Measurements from ENCODE around the gene OR10AD1. TPM values are rescaled to one million over a fixed set of nuclear protein-coding genes. Genes with fewer than 3 reads are reported as not detected.

The OR10AD1 gene
- total and polyA plus RNA-seq, 9 of the 15 experiments (the other 6 are each of a cell fraction or from before 2014, with no cell fraction given) = not detected

DNA sequence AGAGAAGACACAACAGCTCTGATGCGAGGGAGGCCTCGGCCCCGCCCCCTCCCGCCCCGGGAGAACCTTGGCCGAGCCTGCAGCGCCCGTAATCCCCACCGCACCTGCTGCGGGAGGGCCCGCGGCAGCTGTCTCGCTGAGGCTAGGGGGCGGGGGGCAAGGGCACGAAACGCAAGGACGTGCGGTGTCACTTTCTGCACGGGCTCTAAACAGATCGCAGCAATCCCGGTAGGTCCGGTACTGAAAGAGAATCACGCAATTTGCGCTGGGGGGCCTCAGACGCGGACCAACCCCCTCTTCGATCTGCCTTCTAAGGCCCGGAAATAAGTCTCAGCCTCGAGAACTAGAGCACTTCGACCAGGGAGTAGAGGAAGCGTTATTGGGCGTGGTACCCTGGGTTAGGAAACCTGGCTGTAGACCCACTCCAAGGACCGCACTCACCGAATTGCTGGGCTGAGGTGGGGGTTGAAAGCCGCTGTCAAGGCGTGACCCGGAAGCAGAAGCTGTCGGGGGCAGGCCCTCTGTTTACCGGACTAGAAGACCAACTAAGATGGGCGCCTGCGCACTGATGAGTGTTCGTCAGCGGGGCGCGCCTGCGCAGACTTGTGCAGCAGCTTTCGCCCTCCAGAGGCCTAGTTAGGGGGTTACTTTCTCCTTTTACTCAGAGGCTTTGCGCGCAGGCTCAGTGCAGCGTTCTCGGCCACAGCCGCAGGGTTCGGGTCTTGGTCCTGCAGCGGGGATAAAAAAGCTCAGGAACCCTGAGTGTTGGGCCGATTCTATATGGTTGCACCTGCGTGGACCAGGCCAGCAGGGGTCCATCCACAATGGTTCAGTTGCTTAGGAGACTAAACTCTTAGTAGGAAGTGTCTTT lies 45.8 kb downstream of the OR10AD1 start, which contains the start of gene ASB8 (continued):
- TF ChIP-seq, protein P1, sequence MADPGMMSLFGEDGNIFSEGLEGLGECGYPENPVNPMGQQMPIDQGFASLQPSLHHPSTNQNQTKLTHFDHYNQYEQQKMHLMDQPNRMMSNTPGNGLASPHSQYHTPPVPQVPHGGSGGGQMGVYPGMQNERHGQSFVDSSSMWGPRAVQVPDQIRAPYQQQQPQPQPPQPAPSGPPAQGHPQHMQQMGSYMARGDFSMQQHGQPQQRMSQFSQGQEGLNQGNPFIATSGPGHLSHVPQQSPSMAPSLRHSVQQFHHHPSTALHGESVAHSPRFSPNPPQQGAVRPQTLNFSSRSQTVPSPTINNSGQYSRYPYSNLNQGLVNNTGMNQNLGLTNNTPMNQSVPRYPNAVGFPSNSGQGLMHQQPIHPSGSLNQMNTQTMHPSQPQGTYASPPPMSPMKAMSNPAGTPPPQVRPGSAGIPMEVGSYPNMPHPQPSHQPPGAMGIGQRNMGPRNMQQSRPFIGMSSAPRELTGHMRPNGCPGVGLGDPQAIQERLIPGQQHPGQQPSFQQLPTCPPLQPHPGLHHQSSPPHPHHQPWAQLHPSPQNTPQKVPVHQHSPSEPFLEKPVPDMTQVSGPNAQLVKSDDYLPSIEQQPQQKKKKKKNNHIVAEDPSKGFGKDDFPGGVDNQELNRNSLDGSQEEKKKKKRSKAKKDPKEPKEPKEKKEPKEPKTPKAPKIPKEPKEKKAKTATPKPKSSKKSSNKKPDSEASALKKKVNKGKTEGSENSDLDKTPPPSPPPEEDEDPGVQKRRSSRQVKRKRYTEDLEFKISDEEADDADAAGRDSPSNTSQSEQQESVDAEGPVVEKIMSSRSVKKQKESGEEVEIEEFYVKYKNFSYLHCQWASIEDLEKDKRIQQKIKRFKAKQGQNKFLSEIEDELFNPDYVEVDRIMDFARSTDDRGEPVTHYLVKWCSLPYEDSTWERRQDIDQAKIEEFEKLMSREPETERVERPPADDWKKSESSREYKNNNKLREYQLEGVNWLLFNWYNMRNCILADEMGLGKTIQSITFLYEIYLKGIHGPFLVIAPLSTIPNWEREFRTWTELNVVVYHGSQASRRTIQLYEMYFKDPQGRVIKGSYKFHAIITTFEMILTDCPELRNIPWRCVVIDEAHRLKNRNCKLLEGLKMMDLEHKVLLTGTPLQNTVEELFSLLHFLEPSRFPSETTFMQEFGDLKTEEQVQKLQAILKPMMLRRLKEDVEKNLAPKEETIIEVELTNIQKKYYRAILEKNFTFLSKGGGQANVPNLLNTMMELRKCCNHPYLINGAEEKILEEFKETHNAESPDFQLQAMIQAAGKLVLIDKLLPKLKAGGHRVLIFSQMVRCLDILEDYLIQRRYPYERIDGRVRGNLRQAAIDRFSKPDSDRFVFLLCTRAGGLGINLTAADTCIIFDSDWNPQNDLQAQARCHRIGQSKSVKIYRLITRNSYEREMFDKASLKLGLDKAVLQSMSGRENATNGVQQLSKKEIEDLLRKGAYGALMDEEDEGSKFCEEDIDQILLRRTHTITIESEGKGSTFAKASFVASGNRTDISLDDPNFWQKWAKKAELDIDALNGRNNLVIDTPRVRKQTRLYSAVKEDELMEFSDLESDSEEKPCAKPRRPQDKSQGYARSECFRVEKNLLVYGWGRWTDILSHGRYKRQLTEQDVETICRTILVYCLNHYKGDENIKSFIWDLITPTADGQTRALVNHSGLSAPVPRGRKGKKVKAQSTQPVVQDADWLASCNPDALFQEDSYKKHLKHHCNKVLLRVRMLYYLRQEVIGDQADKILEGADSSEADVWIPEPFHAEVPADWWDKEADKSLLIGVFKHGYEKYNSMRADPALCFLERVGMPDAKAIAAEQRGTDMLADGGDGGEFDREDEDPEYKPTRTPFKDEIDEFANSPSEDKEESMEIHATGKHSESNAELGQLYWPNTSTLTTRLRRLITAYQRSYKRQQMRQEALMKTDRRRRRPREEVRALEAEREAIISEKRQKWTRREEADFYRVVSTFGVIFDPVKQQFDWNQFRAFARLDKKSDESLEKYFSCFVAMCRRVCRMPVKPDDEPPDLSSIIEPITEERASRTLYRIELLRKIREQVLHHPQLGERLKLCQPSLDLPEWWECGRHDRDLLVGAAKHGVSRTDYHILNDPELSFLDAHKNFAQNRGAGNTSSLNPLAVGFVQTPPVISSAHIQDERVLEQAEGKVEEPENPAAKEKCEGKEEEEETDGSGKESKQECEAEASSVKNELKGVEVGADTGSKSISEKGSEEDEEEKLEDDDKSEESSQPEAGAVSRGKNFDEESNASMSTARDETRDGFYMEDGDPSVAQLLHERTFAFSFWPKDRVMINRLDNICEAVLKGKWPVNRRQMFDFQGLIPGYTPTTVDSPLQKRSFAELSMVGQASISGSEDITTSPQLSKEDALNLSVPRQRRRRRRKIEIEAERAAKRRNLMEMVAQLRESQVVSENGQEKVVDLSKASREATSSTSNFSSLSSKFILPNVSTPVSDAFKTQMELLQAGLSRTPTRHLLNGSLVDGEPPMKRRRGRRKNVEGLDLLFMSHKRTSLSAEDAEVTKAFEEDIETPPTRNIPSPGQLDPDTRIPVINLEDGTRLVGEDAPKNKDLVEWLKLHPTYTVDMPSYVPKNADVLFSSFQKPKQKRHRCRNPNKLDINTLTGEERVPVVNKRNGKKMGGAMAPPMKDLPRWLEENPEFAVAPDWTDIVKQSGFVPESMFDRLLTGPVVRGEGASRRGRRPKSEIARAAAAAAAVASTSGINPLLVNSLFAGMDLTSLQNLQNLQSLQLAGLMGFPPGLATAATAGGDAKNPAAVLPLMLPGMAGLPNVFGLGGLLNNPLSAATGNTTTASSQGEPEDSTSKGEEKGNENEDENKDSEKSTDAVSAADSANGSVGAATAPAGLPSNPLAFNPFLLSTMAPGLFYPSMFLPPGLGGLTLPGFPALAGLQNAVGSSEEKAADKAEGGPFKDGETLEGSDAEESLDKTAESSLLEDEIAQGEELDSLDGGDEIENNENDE (IDR thresholded peaks at IDR 0.05; ENCODE audit: low read depth, low read length) = no peak
- no peak for TF ChIP-seq CHCHD3 (CRISPR knock-in tag; IDR thresholded peaks at IDR 0.05)
- TF ChIP-seq, protein P2, sequence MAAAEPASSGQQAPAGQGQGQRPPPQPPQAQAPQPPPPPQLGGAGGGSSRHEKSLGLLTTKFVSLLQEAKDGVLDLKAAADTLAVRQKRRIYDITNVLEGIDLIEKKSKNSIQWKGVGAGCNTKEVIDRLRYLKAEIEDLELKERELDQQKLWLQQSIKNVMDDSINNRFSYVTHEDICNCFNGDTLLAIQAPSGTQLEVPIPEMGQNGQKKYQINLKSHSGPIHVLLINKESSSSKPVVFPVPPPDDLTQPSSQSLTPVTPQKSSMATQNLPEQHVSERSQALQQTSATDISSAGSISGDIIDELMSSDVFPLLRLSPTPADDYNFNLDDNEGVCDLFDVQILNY (CRISPR knock-in tag; IDR thresholded peaks at IDR 0.05) = no peak
- TF ChIP-seq, protein P3, sequence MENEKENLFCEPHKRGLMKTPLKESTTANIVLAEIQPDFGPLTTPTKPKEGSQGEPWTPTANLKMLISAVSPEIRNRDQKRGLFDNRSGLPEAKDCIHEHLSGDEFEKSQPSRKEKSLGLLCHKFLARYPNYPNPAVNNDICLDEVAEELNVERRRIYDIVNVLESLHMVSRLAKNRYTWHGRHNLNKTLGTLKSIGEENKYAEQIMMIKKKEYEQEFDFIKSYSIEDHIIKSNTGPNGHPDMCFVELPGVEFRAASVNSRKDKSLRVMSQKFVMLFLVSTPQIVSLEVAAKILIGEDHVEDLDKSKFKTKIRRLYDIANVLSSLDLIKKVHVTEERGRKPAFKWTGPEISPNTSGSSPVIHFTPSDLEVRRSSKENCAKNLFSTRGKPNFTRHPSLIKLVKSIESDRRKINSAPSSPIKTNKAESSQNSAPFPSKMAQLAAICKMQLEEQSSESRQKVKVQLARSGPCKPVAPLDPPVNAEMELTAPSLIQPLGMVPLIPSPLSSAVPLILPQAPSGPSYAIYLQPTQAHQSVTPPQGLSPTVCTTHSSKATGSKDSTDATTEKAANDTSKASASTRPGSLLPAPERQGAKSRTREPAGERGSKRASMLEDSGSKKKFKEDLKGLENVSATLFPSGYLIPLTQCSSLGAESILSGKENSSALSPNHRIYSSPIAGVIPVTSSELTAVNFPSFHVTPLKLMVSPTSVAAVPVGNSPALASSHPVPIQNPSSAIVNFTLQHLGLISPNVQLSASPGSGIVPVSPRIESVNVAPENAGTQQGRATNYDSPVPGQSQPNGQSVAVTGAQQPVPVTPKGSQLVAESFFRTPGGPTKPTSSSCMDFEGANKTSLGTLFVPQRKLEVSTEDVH (IDR thresholded peaks at IDR 0.05; ENCODE audit: low read depth, partially characterized antibody) = peak; percentile 60
- TF ChIP-seq PHF21A (IDR thresholded peaks at IDR 0.05; ENCODE audit: borderline replicate concordance, low read depth) = no peak
- TF ChIP-seq, protein P4, sequence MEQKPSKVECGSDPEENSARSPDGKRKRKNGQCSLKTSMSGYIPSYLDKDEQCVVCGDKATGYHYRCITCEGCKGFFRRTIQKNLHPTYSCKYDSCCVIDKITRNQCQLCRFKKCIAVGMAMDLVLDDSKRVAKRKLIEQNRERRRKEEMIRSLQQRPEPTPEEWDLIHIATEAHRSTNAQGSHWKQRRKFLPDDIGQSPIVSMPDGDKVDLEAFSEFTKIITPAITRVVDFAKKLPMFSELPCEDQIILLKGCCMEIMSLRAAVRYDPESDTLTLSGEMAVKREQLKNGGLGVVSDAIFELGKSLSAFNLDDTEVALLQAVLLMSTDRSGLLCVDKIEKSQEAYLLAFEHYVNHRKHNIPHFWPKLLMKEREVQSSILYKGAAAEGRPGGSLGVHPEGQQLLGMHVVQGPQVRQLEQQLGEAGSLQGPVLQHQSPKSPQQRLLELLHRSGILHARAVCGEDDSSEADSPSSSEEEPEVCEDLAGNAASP (IDR thresholded peaks at IDR 0.05) = no peak
- TF ChIP-seq ZBTB17 (CRISPR knock-in tag; IDR thresholded peaks at IDR 0.05) = no peak
- TF ChIP-seq, protein P5, sequence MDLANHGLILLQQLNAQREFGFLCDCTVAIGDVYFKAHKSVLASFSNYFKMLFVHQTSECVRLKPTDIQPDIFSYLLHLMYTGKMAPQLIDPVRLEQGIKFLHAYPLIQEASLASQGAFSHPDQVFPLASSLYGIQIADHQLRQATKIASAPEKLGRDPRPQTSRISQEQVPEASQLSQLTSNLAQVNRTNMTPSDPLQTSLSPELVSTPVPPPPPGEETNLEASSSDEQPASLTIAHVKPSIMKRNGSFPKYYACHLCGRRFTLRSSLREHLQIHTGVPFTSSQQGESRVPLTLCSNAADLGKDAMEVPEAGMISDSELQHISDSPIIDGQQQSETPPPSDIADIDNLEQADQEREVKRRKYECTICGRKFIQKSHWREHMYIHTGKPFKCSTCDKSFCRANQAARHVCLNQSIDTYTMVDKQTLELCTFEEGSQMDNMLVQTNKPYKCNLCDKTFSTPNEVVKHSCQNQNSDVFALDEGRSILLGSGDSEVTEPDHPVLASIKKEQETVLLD (IDR thresholded peaks at IDR 0.05) = peak; percentile 95

Data from K562 (cell line).